ENCODE results near the gene TMEM192.

TMEM192 gene

GRCh38 chr4:165112368-165113121, at the start of gene TMEM192:
Gene TMEM192, minus strand, starts transcription at chr4:165112860. Its CDS starts 87 bp downstream, at chr4:165112773.
- H3K9ac ChIP-seq (ENCODE audit: low read length in 5 of 5) = peak within 1 kb of the TSS; percentile 63 to 94 (median 88)

GRCh38 chr4:165158762-165159161, 46.1 kb upstream of the TMEM192 start:
- Histone ChIP-seq H3K36me3 (ENCODE audit: control insufficient read depth in 5 of 5, insufficient read depth in 5 of 5, low read length in 5 of 5) (no peaks in the 10 kb centered on the region), H3K4me3 (ENCODE audit: low read depth in 1 of 5, low read length in 5 of 5) (no peak overlapping the region), H3K9me3 (ENCODE audit: control insufficient read depth in 5 of 5, low read length in 5 of 5) (peaks cover 0 to 3% (median 0%) of the 10 kb centered on the region in 5 donors), H3K27ac (ENCODE audit: low read depth, low read length) (no peak overlapping the region), H3K27me3 (ENCODE audit: control insufficient read depth in 5 of 5, insufficient read depth in 4 of 5, low read length in 5 of 5) (peaks cover 0 to 2% (median 0%) of the 10 kb centered on the region in 5 donors), H3K9ac (ENCODE audit: low read length in 5 of 5) (no peak overlapping the region), H3K4me1 (ENCODE audit: control insufficient read depth in 5 of 5, insufficient read depth in 5 of 5, low read length in 5 of 5) (no peaks in the 10 kb centered on the region)

More at GRCh38 chr4:165112368-165113121, at the start of gene TMEM192:
- Histone ChIP-seq H3K36me3 (ENCODE audit: control insufficient read depth in 5 of 5, insufficient read depth in 5 of 5, low read length in 5 of 5) (peaks cover 0 to 6% (median 0%) of the 10 kb centered on the region in 5 donors), H3K9me3 (ENCODE audit: control insufficient read depth in 5 of 5, low read length in 5 of 5) (no peaks in the 10 kb centered on the region), H3K27ac (ENCODE audit: low read depth, low read length) (peak within 1 kb of the TSS; percentile 87), H3K4me1 (ENCODE audit: control insufficient read depth in 5 of 5, insufficient read depth in 5 of 5, low read length in 5 of 5) (peaks cover 0 to 18% (median 11%) of the 10 kb centered on the region in 5 donors), H3K27me3 (ENCODE audit: control insufficient read depth in 5 of 5, insufficient read depth in 4 of 5, low read length in 5 of 5) (no peaks in the 10 kb centered on the region), H3K4me3 (ENCODE audit: low read depth in 1 of 5, low read length in 5 of 5) (peak within 1 kb of the TSS; percentile 85 to 96 (median 89))

- Histone ChIP-seq H3K9ac (ENCODE audit: low read length in 5 of 5) (no peak overlapping the region), H3K36me3 (ENCODE audit: control insufficient read depth in 5 of 5, insufficient read depth in 5 of 5, low read length in 5 of 5) (no peaks in the 10 kb centered on the region), H3K4me3 (ENCODE audit: low read depth in 1 of 5, low read length in 5 of 5) (no peak overlapping the region), H3K9me3 (ENCODE audit: control insufficient read depth in 5 of 5, low read length in 5 of 5) (peaks cover 0 to 3% (median 0%) of the 10 kb centered on the region in 5 donors), H3K27me3 (ENCODE audit: control insufficient read depth in 5 of 5, insufficient read depth in 4 of 5, low read length in 5 of 5) (peaks cover 0 to 2% (median 0%) of the 10 kb centered on the region in 5 donors), H3K27ac (ENCODE audit: low read depth, low read length) (no peak overlapping the region), H3K4me1 (ENCODE audit: control insufficient read depth in 5 of 5, insufficient read depth in 5 of 5, low read length in 5 of 5) (no peaks in the 10 kb centered on the region)
Measured at GRCh38 chr4:165156906-165157305, 44.2 kb upstream of the TMEM192 start.

GRCh38 chr4:165154482-165154881, 41.8 kb upstream of the TMEM192 start:
- no peak overlapping the region for H3K4me3 ChIP-seq (ENCODE audit: low read depth in 1 of 5, low read length in 5 of 5)
- no peak overlapping the region for H3K9ac ChIP-seq (ENCODE audit: low read length in 5 of 5)
- peaks cover 0 to 3% (median 0%) of the 10 kb centered on the region in 5 donors for H3K9me3 ChIP-seq (ENCODE audit: control insufficient read depth in 5 of 5, low read length in 5 of 5)
- peaks cover 0 to 2% (median 0%) of the 10 kb centered on the region in 5 donors for H3K27me3 ChIP-seq (ENCODE audit: control insufficient read depth in 5 of 5, insufficient read depth in 4 of 5, low read length in 5 of 5)
- no peak overlapping the region for H3K27ac ChIP-seq (ENCODE audit: low read depth, low read length)
- H3K4me1 ChIP-seq (ENCODE audit: control insufficient read depth in 5 of 5, insufficient read depth in 5 of 5, low read length in 5 of 5) = no peaks in the 10 kb centered on the region
- no peaks in the 10 kb centered on the region for H3K36me3 ChIP-seq (ENCODE audit: control insufficient read depth in 5 of 5, insufficient read depth in 5 of 5, low read length in 5 of 5)

- Histone ChIP-seq H3K9me3 (ENCODE audit: control insufficient read depth in 5 of 5, low read length in 5 of 5) (no peaks in the 10 kb centered on the region), H3K27ac (ENCODE audit: low read depth, low read length) (no peak overlapping the region), H3K9ac (ENCODE audit: low read length in 5 of 5) (no peak overlapping the region), H3K36me3 (ENCODE audit: control insufficient read depth in 5 of 5, insufficient read depth in 5 of 5, low read length in 5 of 5) (no peaks in the 10 kb centered on the region), H3K4me1 (ENCODE audit: control insufficient read depth in 5 of 5, insufficient read depth in 5 of 5, low read length in 5 of 5) (no peaks in the 10 kb centered on the region), H3K4me3 (ENCODE audit: low read depth in 1 of 5, low read length in 5 of 5) (no peak overlapping the region), H3K27me3 (ENCODE audit: control insufficient read depth in 5 of 5, insufficient read depth in 4 of 5, low read length in 5 of 5) (peaks cover 0 to 2% (median 0%) of the 10 kb centered on the region in 5 donors)
Measured at GRCh38 chr4:165152527-165152926, 39.9 kb upstream of the TMEM192 start.

GRCh38 chr4:165151734-165152133, 39.1 kb upstream of the TMEM192 start:
- no peak overlapping the region for H3K27ac ChIP-seq (ENCODE audit: low read depth, low read length)
- no peaks in the 10 kb centered on the region for H3K9me3 ChIP-seq (ENCODE audit: control insufficient read depth in 5 of 5, low read length in 5 of 5)
- no peak overlapping the region for H3K4me3 ChIP-seq (ENCODE audit: low read depth in 1 of 5, low read length in 5 of 5)
- H3K27me3 ChIP-seq (ENCODE audit: control insufficient read depth in 5 of 5, insufficient read depth in 4 of 5, low read length in 5 of 5) = peaks cover 0 to 2% (median 0%) of the 10 kb centered on the region in 5 donors
- no peaks in the 10 kb centered on the region for H3K4me1 ChIP-seq (ENCODE audit: control insufficient read depth in 5 of 5, insufficient read depth in 5 of 5, low read length in 5 of 5)
- H3K36me3 ChIP-seq (ENCODE audit: control insufficient read depth in 5 of 5, insufficient read depth in 5 of 5, low read length in 5 of 5) = no peaks in the 10 kb centered on the region
- no peak overlapping the region for H3K9ac ChIP-seq (ENCODE audit: low read length in 5 of 5)

- Histone ChIP-seq H3K4me1 (ENCODE audit: control insufficient read depth in 5 of 5, insufficient read depth in 5 of 5, low read length in 5 of 5) (no peaks in the 10 kb centered on the region), H3K9ac (ENCODE audit: low read length in 5 of 5) (no peak overlapping the region), H3K27ac (ENCODE audit: low read depth, low read length) (no peak overlapping the region), H3K4me3 (ENCODE audit: low read depth in 1 of 5, low read length in 5 of 5) (no peak overlapping the region), H3K9me3 (ENCODE audit: control insufficient read depth in 5 of 5, low read length in 5 of 5) (no peaks in the 10 kb centered on the region), H3K36me3 (ENCODE audit: control insufficient read depth in 5 of 5, insufficient read depth in 5 of 5, low read length in 5 of 5) (no peaks in the 10 kb centered on the region), H3K27me3 (ENCODE audit: control insufficient read depth in 5 of 5, insufficient read depth in 4 of 5, low read length in 5 of 5) (peaks cover 0 to 2% (median 0%) of the 10 kb centered on the region in 5 donors)
Measured at GRCh38 chr4:165150545-165150944, 37.9 kb upstream of the TMEM192 start.

- Histone ChIP-seq H3K27me3 (ENCODE audit: control insufficient read depth in 5 of 5, insufficient read depth in 4 of 5, low read length in 5 of 5) (no peaks in the 10 kb centered on the region), H3K9me3 (ENCODE audit: control insufficient read depth in 5 of 5, low read length in 5 of 5) (peaks cover 0 to 5% (median 0%) of the 10 kb centered on the region in 5 donors), H3K27ac (ENCODE audit: low read depth, low read length) (no peak overlapping the region), H3K4me1 (ENCODE audit: control insufficient read depth in 5 of 5, insufficient read depth in 5 of 5, low read length in 5 of 5) (no peaks in the 10 kb centered on the region), H3K9ac (ENCODE audit: low read length in 5 of 5) (no peak overlapping the region), H3K36me3 (ENCODE audit: control insufficient read depth in 5 of 5, insufficient read depth in 5 of 5, low read length in 5 of 5) (no peaks in the 10 kb centered on the region), H3K4me3 (ENCODE audit: low read depth in 1 of 5, low read length in 5 of 5) (no peak overlapping the region)
Measured at GRCh38 chr4:165138843-165139242, 26.2 kb upstream of the TMEM192 start.

- Histone ChIP-seq H3K4me3 (ENCODE audit: low read depth in 1 of 5, low read length in 5 of 5) (no peak overlapping the region), H3K9me3 (ENCODE audit: control insufficient read depth in 5 of 5, low read length in 5 of 5) (peaks cover 0 to 5% (median 0%) of the 10 kb centered on the region in 5 donors), H3K9ac (ENCODE audit: low read length in 5 of 5) (no peak overlapping the region), H3K27ac (ENCODE audit: low read depth, low read length) (no peak overlapping the region), H3K4me1 (ENCODE audit: control insufficient read depth in 5 of 5, insufficient read depth in 5 of 5, low read length in 5 of 5) (no peaks in the 10 kb centered on the region), H3K36me3 (ENCODE audit: control insufficient read depth in 5 of 5, insufficient read depth in 5 of 5, low read length in 5 of 5) (no peaks in the 10 kb centered on the region), H3K27me3 (ENCODE audit: control insufficient read depth in 5 of 5, insufficient read depth in 4 of 5, low read length in 5 of 5) (no peaks in the 10 kb centered on the region)
Measured at GRCh38 chr4:165137205-165137604, 24.5 kb upstream of the TMEM192 start.

GRCh38 chr4:165136529-165136928, 23.9 kb upstream of the TMEM192 start:
- no peak overlapping the region for H3K4me3 ChIP-seq (ENCODE audit: low read depth in 1 of 5, low read length in 5 of 5)
- H3K27me3 ChIP-seq (ENCODE audit: control insufficient read depth in 5 of 5, insufficient read depth in 4 of 5, low read length in 5 of 5) = no peaks in the 10 kb centered on the region
- no peaks in the 10 kb centered on the region for H3K36me3 ChIP-seq (ENCODE audit: control insufficient read depth in 5 of 5, insufficient read depth in 5 of 5, low read length in 5 of 5)
- H3K9me3 ChIP-seq (ENCODE audit: control insufficient read depth in 5 of 5, low read length in 5 of 5) = peaks cover 0 to 5% (median 0%) of the 10 kb centered on the region in 5 donors
- no peaks in the 10 kb centered on the region for H3K4me1 ChIP-seq (ENCODE audit: control insufficient read depth in 5 of 5, insufficient read depth in 5 of 5, low read length in 5 of 5)
- H3K27ac ChIP-seq (ENCODE audit: low read depth, low read length) = no peak overlapping the region
- no peak overlapping the region for H3K9ac ChIP-seq (ENCODE audit: low read length in 5 of 5)
